Endothelial cell (in vitro differentiated cells): ENCODE data around the gene JCHAIN. TPM values are rescaled to one million over a fixed set of nuclear protein-coding genes. Genes with fewer than 3 reads are reported as not detected.
A peak's percentile ranks its signal among the peaks of the same experiment; 100 is the strongest.

ENCODE experiments used
- DNase-seq: peaks from one replicate; pipeline ENCODE4 v3.0.0; 2021; ENCODE audit warnings: low spot score
- H3K27ac Mint-ChIP-seq: one replicate; pipeline ENCODE4 v1.8.0; 2021; ENCODE audit warnings: mixed read lengths, inconsistent platforms; ENCODE audit not compliant: unreplicated experiment
- H3K27me3 Mint-ChIP-seq: one replicate; pipeline ENCODE4 v1.8.0; 2021; ENCODE audit warnings: mild to moderate bottlenecking, moderate library complexity, mixed read lengths, inconsistent platforms; ENCODE audit not compliant: unreplicated experiment
- H3K36me3 Mint-ChIP-seq: one replicate; pipeline ENCODE4 v1.8.0; 2021; ENCODE audit warnings: mild to moderate bottlenecking, low read depth, mixed read lengths, inconsistent platforms; ENCODE audit not compliant: unreplicated experiment
- H3K4me1 Mint-ChIP-seq: one replicate; pipeline ENCODE4 v1.8.0; 2021; ENCODE audit warnings: mild to moderate bottlenecking, mixed read lengths, inconsistent platforms; ENCODE audit not compliant: unreplicated experiment
- H3K4me3 Mint-ChIP-seq: one replicate; pipeline ENCODE4 v1.8.0; 2021; ENCODE audit warnings: mild to moderate bottlenecking, mixed read lengths, inconsistent platforms; ENCODE audit not compliant: unreplicated experiment
- H3K9me3 Mint-ChIP-seq: one replicate; pipeline ENCODE4 v1.8.0; 2021; ENCODE audit warnings: mixed read lengths, inconsistent platforms; ENCODE audit not compliant: unreplicated experiment
- CTCF ChIP-seq: fragments of 200-600 bp; sonication (generic); IDR thresholded peaks from one replicate; pipeline ENCODE4 v1.5.0; 2021; ENCODE audit warnings: antibody characterized with exemption; ENCODE audit not compliant: unreplicated experiment
- total RNA-seq: library from RNA; stranded (reverse); fragmentation: NEBNext Ultra II Directional; extraction: Animal tissue kit (Norgen Biotek cat#: 25700); gene quantifications from one replicate; pipeline ENCODE4 v1.2.1, GENCODE V29; 2021; ENCODE audit not compliant: unreplicated experiment

Gene JCHAIN
- total RNA-seq, 1 donor from 2014 or later = not detected

GRCh38 chr4:70706044-70706461, 39.7 kb upstream of the JCHAIN start:
- Mint-ChIP-seq H3K27me3 (peaks cover 10% of the 10 kb centered on the region), H3K9me3 (no peaks in the 10 kb centered on the region), H3K4me1 (peaks cover 24% of the 10 kb centered on the region), H3K4me3 (peak overlapping the region; percentile 92), H3K36me3 (peaks cover 6% of the 10 kb centered on the region), H3K27ac (peak overlapping the region; percentile 20)
- no peak for TF ChIP-seq CTCF
- DNase-seq = no peak

GRCh38 chr4:70705183-70706043, 39.1 kb upstream of the JCHAIN start:
- peaks cover 10% of the 10 kb centered on the region for H3K27me3 Mint-ChIP-seq
- peaks cover 24% of the 10 kb centered on the region for H3K4me1 Mint-ChIP-seq
- no peaks in the 10 kb centered on the region for H3K9me3 Mint-ChIP-seq
- peak overlapping the region; percentile 92 for H3K4me3 Mint-ChIP-seq
- no peak for TF ChIP-seq CTCF
- H3K27ac Mint-ChIP-seq = peak overlapping the region; percentile 20
- H3K36me3 Mint-ChIP-seq = peaks cover 6% of the 10 kb centered on the region
- peak; percentile 58 for DNase-seq

- Mint-ChIP-seq H3K27ac (no peak overlapping the region), H3K4me1 (peaks cover 24% of the 10 kb centered on the region), H3K4me3 (no peak overlapping the region), H3K36me3 (peaks cover 6% of the 10 kb centered on the region), H3K27me3 (peaks cover 10% of the 10 kb centered on the region), H3K9me3 (no peaks in the 10 kb centered on the region)
- TF ChIP-seq CTCF = no peak
- no peak for DNase-seq
These were observed 38.5 kb upstream of the JCHAIN start for GRCh38 chr4:70704931-70705182.

GRCh38 chr4:70704215-70704930, 38.1 kb upstream of the JCHAIN start:
- DNase-seq = peak; percentile 88
- H3K9me3 Mint-ChIP-seq = no peaks in the 10 kb centered on the region
- peaks cover 20% of the 10 kb centered on the region for H3K4me1 Mint-ChIP-seq
- peak; percentile 28 for TF ChIP-seq CTCF
- H3K4me3 Mint-ChIP-seq = peak overlapping the region; percentile 94
- peak overlapping the region; percentile 91 for H3K27ac Mint-ChIP-seq
- peaks cover 6% of the 10 kb centered on the region for H3K36me3 Mint-ChIP-seq
- H3K27me3 Mint-ChIP-seq = peaks cover 10% of the 10 kb centered on the region
